NCI-H146 treated with DMSO at 0.1 percent for 48 hours (cell line): Measurements from ENCODE around the gene SSC4D.
"Not testable (repeated sequence)": the region's sequence is repeated elsewhere in the genome, so short reads cannot be mapped to it uniquely, and the experiment has no call there.

Source experiments
- DNase-seq: peaks from one replicate; lab custom pipeline; 2025; ENCODE audit not compliant: unreplicated experiment; lab: John Stamatoyannopoulos, UW

SSC4D gene

DNA sequence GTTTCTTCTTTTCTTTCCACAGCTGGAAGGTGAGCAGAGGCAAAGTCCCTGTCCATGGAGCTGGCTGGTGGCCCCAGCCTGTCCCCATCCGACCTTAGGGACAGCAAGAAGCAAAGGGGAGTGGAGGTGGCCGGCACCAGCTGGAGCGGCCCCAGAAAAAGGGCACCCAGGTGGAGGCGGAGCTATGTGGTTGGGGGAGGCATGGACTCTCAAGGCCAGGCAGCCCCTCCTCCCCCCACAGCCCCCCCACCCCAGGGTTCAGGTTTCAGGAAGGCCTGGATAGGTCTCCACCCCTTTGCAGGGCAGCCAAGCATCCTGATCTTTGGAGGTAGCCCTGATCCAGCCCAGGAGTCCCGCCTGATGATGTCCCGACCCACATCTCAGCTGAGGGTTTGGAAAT is at the start of gene SSC4D:
Gene SSC4D (minus strand): TSS at position 161 of the 400 bp plus-strand sequence. CDS start 5,258 bp downstream, outside the sequence.
- DNase-seq, result no peak

DNA sequence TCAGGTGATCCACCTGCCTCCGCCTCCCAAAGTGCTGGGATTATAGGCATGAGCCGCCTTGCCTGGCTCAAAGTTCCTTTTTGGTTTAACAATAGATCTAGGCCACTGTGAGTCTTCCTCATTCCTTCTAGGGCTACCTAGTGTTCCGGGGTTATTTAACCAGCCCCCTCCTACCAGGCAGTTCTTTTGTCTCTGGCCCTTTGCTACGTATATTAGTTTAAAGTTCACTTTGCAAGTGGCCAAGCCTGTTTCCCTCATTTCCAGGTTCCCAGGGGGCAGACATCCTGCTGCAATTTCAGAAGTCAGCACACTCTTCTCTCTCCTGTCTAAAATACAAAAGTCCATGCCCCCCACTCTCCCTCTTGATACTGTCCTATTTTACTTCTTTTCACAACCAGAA is 49.0 kb upstream of the SSC4D start:
- DNase-seq, result not testable (repeated sequence)

DNA sequence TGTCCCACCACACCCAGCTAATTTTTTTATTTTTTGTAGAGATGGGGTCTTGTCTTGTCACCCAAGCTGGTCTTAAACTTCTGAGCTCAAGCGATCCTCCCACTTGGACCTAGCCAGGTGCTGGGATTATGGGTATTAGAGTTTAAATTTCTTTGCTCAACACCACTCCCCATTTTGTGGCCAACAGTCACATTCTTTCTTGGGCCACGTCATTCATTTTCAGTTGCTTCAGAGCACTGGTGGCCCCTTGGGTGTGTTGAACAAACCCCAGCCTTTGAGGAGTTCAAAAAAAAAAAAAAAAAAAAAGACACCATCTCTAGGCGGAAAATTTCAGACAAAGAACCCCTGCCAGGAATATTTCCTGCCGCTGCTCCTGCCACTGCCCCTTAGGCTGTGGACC is 47.5 kb upstream of the SSC4D start:
- not testable (repeated sequence) for DNase-seq

DNA sequence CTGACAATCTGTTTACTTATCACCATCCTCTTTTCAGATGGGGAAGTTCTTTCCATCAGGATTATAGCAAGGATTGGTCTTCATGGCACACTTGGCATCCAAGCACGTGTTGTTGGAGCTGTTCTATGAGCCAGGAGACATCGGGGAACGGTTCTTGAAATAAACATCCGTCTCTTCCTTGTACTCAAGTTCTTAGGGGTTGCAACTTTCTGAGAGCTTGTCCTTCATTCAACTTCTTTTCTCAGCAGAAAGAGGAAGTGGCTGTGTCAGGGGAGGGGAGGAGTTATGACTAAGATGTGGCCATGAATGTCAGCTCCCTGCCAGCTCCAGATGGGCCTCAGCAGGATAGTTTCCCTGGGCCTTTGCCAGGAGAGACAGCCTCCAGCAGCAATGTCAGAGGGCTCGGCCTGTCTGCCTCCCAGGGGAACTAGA is 36.1 kb upstream of the SSC4D start:
- not testable (repeated sequence) for DNase-seq

DNA sequence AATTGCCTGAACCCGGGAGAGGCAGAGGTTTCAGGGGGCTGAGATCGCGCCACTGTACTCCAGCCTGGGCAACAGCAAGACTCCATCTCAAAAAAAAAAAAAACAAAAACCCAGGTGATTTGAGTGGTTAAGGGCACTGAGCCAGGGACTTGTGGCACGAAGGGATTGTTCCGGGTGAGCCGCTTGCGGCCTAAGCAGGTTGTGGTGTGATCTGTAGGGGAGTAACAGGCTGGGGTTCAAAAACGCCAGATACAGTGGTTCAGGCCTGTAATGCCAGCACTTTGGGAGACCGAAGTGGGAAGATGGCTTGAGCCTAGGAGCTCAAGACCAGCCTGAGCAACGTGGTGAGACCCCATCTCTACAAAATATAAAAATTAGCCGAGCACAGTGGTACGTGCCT is 34.3 kb upstream of the SSC4D start:
- not testable (repeated sequence) for DNase-seq

DNA sequence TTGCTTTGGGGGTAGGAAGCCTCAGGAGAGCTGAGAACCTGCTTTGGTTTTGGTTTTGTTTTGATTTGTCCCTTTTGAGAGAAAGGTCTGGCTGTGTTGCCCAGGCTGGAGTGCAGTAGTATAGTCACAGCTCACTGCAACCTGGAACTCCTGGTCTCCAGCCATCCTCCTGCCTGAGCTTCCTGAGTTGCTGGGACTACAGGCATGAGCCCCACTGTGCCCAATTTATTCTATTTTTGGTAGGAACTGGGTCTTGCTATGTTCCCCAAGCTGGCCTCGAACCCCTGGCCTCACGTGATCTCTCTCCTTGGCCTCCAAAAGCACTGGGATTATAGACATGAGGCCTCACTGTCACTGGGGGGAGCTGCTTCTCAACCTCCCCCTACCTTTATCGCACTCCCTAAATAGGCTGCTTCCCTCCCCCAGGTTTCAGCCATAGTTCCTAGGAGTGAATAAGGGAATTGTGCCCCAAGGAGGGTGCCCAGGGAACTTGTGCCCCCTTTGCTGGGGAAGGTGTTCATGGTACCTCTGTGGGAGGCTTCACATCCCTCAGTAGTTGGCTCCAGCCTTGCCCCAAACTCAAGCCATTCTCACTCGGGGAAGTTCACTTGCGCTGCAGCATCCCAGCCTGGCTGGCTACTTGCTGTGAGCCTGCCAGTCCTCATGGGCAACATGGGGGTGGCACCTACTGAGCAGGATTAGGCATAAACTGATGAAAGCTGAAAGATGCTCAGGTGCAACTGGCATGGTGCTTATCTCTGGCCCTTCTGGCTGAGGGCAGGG is 33.4 kb upstream of the SSC4D start:
- DNase-seq, result not testable (repeated sequence)

DNA sequence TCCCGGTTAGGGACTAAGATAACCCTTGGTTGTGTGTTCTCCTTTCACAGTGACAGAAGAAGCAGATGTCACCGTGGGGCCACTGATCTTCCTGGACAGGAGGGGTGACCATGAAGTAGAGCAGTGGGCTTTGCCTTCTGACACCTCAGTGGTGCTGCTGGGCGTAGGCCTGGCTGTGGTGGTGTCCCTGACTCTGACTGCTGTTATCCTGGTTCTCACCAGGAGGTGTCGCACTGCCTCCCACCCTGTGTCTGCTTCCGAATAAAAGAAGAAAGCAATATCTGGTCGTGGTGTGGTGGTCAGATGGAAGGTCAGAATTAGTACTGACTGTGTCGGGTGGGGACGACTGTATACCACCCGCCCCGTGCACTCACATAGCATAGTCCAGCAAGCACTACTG is 32.3 kb upstream of the SSC4D start:
- DNase-seq, result not testable (repeated sequence)

DNA sequence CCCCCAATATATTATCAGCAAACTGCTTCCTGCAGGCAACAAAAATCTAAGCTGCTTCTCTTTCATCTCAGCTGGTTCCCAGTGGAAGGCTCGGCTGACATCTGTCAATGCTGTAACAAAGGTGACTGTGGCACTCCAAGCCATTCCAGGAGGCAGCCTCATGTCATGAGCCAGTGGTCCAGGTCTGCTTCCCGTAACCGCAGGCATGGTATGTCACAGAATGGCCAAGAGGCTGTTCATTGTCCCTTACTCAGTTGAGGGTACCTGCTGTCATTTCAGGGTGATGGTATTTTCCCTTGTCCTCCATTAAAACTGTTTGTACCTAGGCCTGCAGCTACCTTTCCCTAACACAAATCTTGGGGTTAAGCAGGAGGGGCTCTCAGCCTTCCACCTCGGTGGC is 30.9 kb upstream of the SSC4D start:
- not testable (repeated sequence) for DNase-seq

DNA sequence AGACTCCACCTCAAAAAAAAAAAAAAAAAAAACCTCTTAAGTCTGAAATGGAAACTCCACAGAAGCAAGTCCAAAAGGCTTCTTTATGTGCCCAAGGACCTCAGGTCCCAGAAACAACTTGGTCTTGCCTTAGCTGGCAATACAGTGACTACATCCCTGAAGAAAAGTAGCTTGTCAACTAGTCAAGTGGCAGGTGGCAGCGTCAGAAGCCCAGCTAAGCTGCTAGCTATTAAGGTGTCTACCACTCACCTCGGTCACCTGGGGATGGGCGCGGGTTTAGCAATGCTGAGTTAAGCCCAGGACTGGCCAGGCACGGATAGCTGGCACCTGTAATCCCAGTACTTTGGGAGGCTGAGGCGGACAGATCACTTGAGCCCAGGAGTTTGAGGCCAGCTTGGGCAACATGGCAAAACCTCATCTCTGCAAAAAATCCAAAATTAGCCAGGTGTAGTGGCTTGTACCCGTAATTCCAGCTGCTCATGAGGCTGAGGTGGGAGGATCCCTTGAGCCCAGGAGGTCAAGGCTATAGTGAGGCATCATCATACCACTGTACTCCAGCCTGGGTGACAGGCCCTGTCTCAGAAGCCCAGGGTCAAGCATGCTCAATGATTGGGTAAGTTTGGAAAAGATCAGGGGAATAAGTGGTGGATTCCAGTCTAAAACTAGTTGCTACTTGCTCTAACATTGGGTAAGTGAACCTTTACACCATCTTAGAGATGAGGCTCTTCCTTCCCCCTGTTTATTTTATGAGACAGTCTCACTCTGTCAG is 29.8 kb upstream of the SSC4D start:
- not testable (repeated sequence) for DNase-seq

DNA sequence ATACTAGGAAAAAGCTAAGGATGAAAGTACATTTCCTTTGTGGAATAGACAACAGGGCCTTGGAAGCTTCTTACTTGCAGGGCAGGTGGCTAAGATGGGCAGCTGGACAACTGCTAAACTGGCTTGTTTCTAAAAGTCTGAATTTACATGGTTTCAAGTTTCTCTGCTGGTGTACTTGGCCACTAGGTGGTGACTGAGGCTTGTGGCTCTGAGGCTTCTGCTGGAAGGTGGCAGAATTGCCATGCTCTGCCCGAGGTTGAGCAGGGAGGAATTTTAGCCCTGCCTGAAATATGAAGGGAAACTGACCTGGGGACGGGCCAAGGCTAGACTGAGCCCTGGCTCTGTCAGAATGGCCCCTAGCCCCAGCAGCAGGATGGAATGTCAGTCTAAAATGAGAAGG is 28.4 kb upstream of the SSC4D start:
- peak; percentile 80 for DNase-seq

DNA sequence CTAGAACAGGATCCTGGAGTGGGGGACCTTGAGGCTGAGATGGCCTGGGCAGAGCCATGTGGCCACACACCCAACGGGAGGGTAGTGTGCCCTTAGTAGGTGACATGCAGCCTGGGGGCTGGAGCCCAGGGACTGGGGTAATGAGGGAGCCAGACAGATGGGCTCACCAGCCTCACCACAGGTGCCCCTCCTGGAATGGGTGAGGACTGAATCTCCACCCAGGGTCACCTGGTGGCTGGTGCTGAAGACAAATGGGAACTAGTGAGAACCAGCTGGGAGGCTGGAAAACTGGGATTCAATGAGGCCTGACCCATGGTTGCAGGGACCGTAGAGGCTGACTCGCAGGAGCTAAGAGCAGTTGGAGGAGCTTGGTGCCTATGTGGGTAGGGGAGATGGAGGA is 21.3 kb upstream of the SSC4D start:
- no peak for DNase-seq

DNA sequence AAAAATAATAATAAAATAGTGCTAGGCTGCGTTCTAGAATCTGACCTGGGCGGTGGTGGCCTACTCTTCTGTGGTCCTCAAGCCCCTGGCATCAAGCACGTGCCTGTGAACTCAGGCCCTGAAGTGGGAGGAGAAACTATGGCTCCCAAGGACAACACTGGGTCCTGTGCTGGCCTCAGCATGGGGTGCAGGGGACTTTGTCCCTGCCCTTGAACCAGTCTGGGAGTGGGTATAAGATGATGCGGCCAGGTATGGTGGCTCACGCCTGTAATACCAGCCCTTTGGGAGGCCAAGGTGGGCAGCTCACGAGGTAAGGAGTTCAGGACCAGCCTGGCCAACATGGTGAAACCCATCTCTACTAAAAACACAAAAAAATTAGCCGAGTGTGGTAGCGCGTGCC is 20.7 kb upstream of the SSC4D start:
- no peak for DNase-seq

DNA sequence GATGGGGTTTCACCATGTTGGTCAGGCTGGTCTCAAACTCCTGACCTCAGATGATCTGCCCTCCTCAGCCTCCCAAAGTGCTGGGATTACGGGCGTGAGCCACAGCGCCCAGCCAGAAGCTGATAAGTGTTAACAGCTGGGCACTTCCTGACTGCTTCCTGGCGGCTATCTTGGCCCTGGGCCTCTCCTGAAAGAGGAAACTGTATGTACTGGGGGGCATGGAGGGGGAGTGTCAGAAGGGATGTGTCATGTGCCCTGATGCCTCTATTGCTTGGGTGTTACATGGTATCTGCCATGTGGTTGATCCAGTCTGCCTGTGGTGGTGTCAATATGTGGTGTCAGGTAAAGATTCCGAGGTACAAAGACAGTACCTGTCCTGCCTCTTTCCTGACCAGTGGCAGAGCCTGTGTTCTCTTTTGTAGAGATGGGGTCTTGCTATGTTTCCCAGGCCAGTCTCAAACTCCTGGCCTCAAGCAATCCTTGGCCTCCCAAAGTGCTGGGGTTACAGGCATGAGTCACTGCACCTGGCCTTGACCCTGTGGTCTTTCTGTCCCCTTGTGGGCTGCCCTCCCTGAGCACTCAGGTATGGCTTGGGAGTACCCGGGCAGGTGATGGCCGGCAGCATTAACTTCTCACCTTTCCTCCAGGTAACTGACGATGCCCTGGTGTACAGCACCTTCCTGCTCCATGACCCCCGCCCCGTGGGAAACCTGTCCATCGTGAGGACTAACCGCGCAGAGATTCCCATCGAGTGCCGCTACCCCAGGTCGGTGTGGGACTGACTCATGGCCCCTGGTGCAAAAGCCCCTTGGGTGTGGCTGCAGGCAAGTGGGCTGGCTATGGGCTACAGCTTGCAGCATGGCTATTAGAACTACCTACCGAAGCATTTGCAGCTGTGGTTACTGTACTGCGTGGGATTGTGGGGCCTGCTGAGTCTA is 19.6 kb upstream of the SSC4D start:
- no peak for DNase-seq

DNA sequence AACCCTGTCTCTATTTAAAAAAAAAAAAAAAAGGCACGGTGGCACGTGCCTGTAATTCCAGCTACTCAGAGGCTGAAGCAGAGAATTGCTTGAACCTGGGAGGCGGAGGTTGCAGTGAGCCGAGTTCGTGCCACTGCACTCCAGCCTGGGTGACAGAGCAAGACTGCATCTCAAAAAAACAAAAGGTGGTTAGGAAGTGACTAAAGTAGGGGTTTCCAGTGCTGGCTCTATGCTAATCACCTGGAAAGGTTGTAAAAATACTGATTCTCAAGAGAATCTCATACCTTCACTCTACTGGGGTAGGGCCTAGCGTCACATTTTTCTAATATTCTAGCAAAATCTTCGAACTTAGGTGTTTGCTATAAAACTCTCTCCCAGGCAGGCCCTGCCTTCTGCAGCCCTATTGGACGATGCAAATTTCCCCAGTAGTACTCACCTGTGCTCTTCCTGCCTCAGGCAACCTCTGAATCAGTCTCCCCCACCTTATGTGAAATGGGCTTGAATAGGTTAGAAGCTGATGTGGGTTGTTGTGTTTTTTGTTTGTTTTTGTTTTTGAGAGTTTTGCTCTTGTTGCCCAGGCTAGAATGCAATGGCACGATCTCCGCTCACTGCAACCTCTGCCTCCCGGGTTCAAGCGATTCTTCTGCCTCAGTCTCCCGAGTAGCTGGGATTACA is 18.8 kb upstream of the SSC4D start:
- DNase-seq, result no peak

DNA sequence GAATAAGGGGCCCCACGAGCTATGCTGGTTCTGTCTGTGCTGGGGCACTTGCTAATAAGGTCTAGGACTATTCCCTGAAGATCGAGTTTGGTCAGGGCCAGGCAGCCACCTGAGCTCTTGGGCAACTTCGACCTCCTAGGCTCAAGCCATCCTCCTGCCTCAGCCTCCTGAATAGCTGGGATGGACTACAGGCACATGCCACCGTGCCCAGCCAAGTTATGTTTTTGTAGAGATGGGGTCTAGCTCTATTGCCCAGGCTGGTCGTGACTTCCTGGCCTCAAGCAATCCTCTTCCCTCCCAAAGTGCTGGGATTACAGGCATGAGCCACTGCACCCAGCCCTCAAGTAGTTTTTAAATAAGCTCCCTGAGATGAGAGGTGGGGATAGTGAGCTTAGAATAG is 18.1 kb upstream of the SSC4D start:
- no peak for DNase-seq

DNA sequence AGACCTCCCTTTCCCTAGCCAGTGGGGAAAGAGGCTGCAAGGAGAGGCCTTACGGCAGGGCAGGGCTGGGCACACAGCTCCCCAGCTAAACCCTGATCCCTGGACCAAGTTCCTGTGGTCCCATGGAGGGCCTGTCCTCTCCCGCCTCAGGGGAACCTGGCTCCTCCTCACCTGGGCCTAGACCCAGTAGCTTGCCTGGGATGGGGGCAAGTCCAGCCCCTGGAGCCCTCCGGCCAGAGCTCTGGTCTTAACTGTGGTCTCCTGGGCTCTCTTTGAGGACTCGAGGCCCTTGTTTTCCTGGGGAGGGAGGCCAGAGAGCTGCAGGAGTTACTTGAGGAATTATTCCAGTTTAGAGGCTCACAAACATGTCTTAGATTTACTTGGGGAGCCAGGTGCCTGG is 16.7 kb upstream of the SSC4D start:
- DNase-seq, result no peak

DNA sequence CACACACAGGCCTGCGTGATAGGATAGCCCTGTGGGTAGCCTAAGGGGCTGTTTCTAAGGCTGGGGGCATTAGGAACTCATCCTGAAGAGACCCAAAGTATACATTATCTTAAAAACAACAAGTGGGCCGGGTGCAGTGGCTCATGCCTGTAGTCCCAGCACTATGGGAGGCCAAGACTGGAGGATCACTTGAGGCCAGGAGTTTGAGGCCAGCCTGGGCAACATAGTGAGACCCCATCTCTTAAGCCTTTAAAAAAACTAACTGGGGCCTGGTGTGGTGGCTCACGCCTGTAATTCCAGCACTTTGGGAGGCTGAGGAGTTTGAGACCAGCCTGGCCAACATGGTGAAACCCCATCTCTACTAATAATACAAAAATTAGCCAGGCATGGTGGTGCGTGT is 16.1 kb upstream of the SSC4D start:
- not testable (repeated sequence) for DNase-seq

DNA sequence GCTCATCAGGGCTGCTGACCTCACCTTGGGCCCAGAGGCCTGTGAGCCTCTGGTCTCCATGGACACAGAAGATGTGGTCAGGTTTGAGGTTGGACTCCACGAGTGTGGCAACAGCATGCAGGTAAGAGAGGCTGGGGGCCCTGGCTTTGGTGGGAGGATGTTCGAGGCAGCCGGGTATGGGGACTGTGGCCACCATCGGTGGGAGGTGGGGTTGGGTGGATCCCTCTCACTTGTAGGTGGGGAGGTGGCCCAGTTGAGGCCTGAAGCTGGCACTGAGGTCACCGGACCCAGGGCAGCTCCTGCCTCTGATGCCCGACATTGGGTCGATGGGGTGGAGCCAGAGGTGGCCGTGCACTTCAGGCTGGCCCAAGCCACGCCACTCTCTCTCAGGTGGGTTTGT is 15.7 kb upstream of the SSC4D start:
- no peak for DNase-seq

DNA sequence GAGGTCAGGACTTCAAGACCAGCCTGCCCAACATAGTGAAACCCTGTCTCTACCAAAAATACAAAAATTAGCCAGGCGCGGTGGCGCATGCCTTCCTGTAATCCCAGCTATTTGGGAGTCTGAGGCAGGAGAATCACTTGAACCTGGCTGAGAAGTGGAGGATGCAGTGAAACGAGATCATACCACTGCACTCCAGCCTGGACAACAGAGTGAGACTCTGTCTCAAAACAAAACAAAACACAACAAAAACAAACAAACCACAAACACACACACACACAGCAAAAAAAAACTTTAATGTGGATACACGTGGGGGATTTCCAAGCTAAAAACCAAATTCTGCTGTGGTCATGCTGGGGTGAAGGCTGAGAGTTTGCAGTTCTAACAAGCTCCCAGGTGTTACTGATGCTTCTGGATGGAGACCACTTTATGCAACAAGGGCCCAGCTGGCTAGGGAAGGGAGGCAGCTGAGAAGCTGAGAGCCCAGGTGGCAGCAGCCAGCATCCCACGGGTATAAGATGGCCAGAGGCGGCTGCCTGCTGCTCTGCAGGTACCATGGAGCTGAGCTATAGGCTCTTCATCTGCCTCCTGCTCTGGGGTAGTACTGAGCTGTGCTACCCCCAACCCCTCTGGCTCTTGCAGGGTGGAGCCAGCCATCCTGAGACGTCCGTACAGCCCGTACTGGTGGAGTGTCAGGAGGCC is 15.1 kb upstream of the SSC4D start, which contains the start of gene ZP3:
Gene ZP3 (plus strand): TSS at position 538 of the 699 bp plus-strand sequence. CDS start 15 bp downstream, at position 553.
- DNase-seq, result no peak
